Peyer's patch (tissue), 4 donors: ENCODE data around the gene STYK1. TPM values are rescaled to one million over a fixed set of nuclear protein-coding genes. Genes with fewer than 3 reads are reported as not detected.
"Not testable (repeated sequence)": the region's sequence is repeated elsewhere in the genome, so short reads cannot be mapped to it uniquely, and the experiment has no call there.

Experiments used
- DNase-seq, 3 donors: peaks; one replicate each; pipeline ENCODE4 v3.0.0-alpha.2; 2017 to 2019
- H3K27ac ChIP-seq, 4 donors: fragments of 200-600 bp; sonication (generic); one replicate each; pipeline ENCODE4 v1.5.1; 2016 to 2019
- H3K27me3 ChIP-seq, 2 donors: fragments of 200-600 bp; sonication (generic); one replicate each; pipeline ENCODE4 v1.5.1; 2019
- H3K36me3 ChIP-seq, 3 donors: fragments of 200-600 bp; sonication (generic); one replicate each; pipeline ENCODE4 v1.5.1; 2016 to 2019
- H3K4me1 ChIP-seq, 4 donors: fragments of 200-600 bp; sonication (generic); one replicate each; pipeline ENCODE4 v1.5.1; 2016 to 2019
- H3K4me3 ChIP-seq, 4 donors: fragments of 200-600 bp; sonication (generic); 1 replicate in 3 of 4; 2 replicates in 1 of 4; pipeline ENCODE4 v1.5.1; 2016 to 2019; ENCODE audit warnings: mild to moderate bottlenecking in 1 of 4
- H3K9me3 ChIP-seq, 4 donors: fragments of 200-600 bp; sonication (generic); one replicate each; pipeline ENCODE4 v1.5.1; 2016 to 2019; ENCODE audit warnings: mild to moderate bottlenecking in 1 of 4
- CTCF ChIP-seq, 6 experiments: fragments of 450-650 bp in 4 of 6; fragments of 200-600 bp in 2 of 6; sonication (generic) in 1 of 6; IDR thresholded peaks; one replicate each; pipeline ENCODE4 v1.5.1; 2017 to 2019; ENCODE audit warnings: antibody characterized with exemption in 6 of 6, mild to moderate bottlenecking in 3 of 6, moderate library complexity in 1 of 6
- POLR2A ChIP-seq, 2 donors: fragments of 450-650 bp; IDR thresholded peaks; one replicate each; pipeline ENCODE4 v1.5.1; 2017; ENCODE audit warnings: antibody characterized with exemption in 2 of 2, mild to moderate bottlenecking in 2 of 2, moderate library complexity in 2 of 2
- total RNA-seq, 4 donors: library from RNA; depleted of rRNA; stranded (reverse); fragments of >200 nt; gene quantifications; one replicate each; pipeline ENCODE4 v1.1.0, GENCODE V29; 2016

STYK1 gene
- total RNA-seq, 4 donors from 2014 or later, result 5.8 to 43.1 (median 25.4) TPM

- Histone ChIP-seq H3K4me3 (peak within 1 kb of the TSS; percentile 68 to 89 (median 80)), H3K27ac (peak within 1 kb of the TSS; percentile 79 to 94 (median 84)), H3K4me1 (peaks cover 0 to 11% (median 5%) of the 10 kb centered on the region in 4 donors), H3K9me3 (no peaks in the 10 kb centered on the region), H3K36me3 (peaks cover 0 to 15% (median 0%) of the 10 kb centered on the region in 3 donors), H3K27me3 (no peaks in the 10 kb centered on the region)
- TF ChIP-seq CTCF (IDR thresholded peaks at IDR 0.05) (peak in 2 of 6 experiments; percentile 12 to 29), POLR2A (IDR thresholded peaks at IDR 0.05) (peak; percentile 33 to 81)
- DNase-seq, result peak; percentile 92 to 98 (median 97)
These were observed 60.4 kb downstream of the STYK1 start, which contains the start of gene MAGOHB for GRCh38 chr12:10613349-10614055. Gene MAGOHB (minus strand): TSS chr12:10613609. CDS start chr12:10613532, 77 bp downstream.

- H3K27ac ChIP-seq, result peak overlapping the region; percentile 79 to 94 (median 84)
- TF ChIP-seq CTCF (IDR thresholded peaks at IDR 0.05) (no peak), POLR2A (IDR thresholded peaks at IDR 0.05) (no peak)
- H3K27me3 ChIP-seq, result no peaks in the 10 kb centered on the region
- H3K4me1 ChIP-seq, result peaks cover 0 to 11% (median 5%) of the 10 kb centered on the region in 4 donors
- peak overlapping the region; percentile 68 to 89 (median 80) for H3K4me3 ChIP-seq
- peaks cover 0 to 15% (median 0%) of the 10 kb centered on the region in 3 donors for H3K36me3 ChIP-seq
- no peaks in the 10 kb centered on the region for H3K9me3 ChIP-seq
- no peak for DNase-seq
These were observed 60.9 kb downstream of the STYK1 start for GRCh38 chr12:10612984-10613348.

- DNase-seq, result no peak
- Histone ChIP-seq H3K27ac (no peak overlapping the region), H3K27me3 (no peaks in the 10 kb centered on the region), H3K4me1 (peaks cover 0 to 11% (median 5%) of the 10 kb centered on the region in 4 donors), H3K9me3 (no peaks in the 10 kb centered on the region), H3K36me3 (peaks cover 0 to 15% (median 0%) of the 10 kb centered on the region in 3 donors), H3K4me3 (peak overlapping the region in 1 of 4 donors; percentile 79)
- no peak for TF ChIP-seq POLR2A (IDR thresholded peaks at IDR 0.05)
- no peak for TF ChIP-seq CTCF (IDR thresholded peaks at IDR 0.05)
These were observed 61.7 kb downstream of the STYK1 start for GRCh38 chr12:10612110-10612509.

DNA sequence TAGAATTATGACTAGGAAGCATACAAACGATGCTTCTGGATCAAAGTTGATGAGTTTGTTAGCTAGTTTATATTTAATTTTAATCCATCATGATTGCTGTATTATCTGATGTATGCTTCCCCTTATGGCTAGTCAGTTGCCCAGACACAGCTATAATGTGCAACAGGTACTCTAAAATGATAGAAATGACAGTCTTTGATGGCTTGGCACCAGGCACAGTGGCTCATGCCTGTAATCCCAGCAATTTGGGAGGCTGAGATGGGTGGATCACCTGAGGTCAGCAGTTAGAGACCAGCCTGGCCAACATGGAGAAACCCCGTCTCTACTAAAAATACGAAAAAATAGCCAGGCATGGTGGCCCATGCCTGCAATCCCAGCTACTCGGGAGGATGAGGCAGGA, 62.6 kb downstream of the STYK1 start:
- H3K9me3 ChIP-seq, DNase-seq, H3K27ac ChIP-seq, H3K4me3 ChIP-seq, H3K27me3 ChIP-seq: not testable (repeated sequence)
- Histone ChIP-seq H3K36me3 (peaks cover 0 to 15% (median 0%) of the 10 kb centered on the region in 3 donors), H3K4me1 (peaks cover 0 to 11% (median 5%) of the 10 kb centered on the region in 4 donors)

- TF ChIP-seq POLR2A (IDR thresholded peaks at IDR 0.05) (no peak), CTCF (IDR thresholded peaks at IDR 0.05) (no peak)
- no peaks in the 10 kb centered on the region for H3K9me3 ChIP-seq
- H3K4me1 ChIP-seq, result peaks cover 0 to 11% (median 5%) of the 10 kb centered on the region in 4 donors
- DNase-seq, result no peak
- no peak overlapping the region for H3K27ac ChIP-seq
- H3K27me3 ChIP-seq, result no peaks in the 10 kb centered on the region
- H3K36me3 ChIP-seq, result peaks cover 0 to 15% (median 0%) of the 10 kb centered on the region in 3 donors
- no peak overlapping the region for H3K4me3 ChIP-seq
These were observed 63.7 kb downstream of the STYK1 start for GRCh38 chr12:10610188-10610587.

DNA sequence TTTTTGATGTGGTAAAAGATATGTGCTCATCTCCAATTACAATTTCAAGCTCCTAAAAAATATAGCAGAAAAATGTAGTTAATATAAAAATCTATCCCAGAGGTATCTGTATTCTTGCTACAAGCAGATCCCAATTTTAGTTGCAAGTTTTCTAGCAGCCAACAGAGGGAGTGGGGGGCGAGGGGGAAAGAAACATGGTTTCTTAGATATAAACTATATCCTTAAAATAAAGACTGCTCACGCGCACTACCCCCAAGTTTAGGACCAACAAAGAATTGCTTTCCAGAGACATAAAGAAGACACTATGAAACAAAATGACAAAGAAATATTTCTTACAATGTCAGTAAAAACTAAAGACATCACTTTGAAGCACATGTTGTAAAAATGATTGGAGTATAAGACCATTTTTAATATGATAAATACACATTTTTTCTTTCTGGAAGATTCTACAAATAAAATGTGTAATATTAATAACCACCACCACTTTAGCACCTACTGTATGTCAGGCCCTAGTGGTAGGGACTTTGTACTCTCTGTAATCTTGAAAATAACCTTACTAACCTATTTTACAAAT, 65.9 kb downstream of the STYK1 start:
- DNase-seq, result no peak
- TF ChIP-seq CTCF (IDR thresholded peaks at IDR 0.05) (peak in 2 of 6 experiments; percentile 10 to 29), POLR2A (IDR thresholded peaks at IDR 0.05) (no peak)
- H3K36me3 ChIP-seq, result peaks cover 0 to 15% (median 0%) of the 10 kb centered on the region in 3 donors
- H3K27me3 ChIP-seq, result no peaks in the 10 kb centered on the region
- no peak overlapping the region for H3K27ac ChIP-seq
- H3K9me3 ChIP-seq, result no peaks in the 10 kb centered on the region
- H3K4me3 ChIP-seq, result no peak overlapping the region
- peaks cover 0 to 11% (median 5%) of the 10 kb centered on the region in 4 donors for H3K4me1 ChIP-seq
